Neural cell (in vitro differentiated cells): ENCODE data around the gene STAU1. TPM values are rescaled to one million over a fixed set of nuclear protein-coding genes. Genes with fewer than 3 reads are reported as not detected.
"Not testable (repeated sequence)": the region's sequence is repeated elsewhere in the genome, so short reads cannot be mapped to it uniquely, and the experiment has no call there.

Experiments used
- H2AFZ ChIP-seq: fragments of 200-600, 300-800 bp; sonication (generic), shearing (Covaris generic); 2 replicates; pipeline ENCODE4 v1.6.0; 2014; ENCODE audit warnings: low read depth, mild to moderate bottlenecking, antibody characterized with exemption, low read length, moderate library complexity
- H3F3A ChIP-seq: fragments of 200-600 bp; shearing (Covaris generic); 2 replicates; pipeline ENCODE4 v1.6.1; 2016; ENCODE audit warnings: mild to moderate bottlenecking, moderate library complexity, mixed read lengths, antibody characterized with exemption, low read length; ENCODE audit not compliant: insufficient read depth, poor library complexity, severe bottlenecking
- H3K27ac ChIP-seq: fragments of 200-600, 300-800 bp; sonication (generic), shearing (Covaris generic); 2 replicates; pipeline ENCODE4 v1.5.1; 2014; ENCODE audit warnings: mild to moderate bottlenecking, low read length, moderate library complexity
- H3K27me3 ChIP-seq: fragments of 300-800, 200-600 bp; sonication (generic), shearing (Covaris generic); 2 replicates; pipeline ENCODE4 v1.6.0; 2014; ENCODE audit warnings: mild to moderate bottlenecking, low read depth, low read length, moderate library complexity; ENCODE audit not compliant: insufficient read depth
- H3K36me3 ChIP-seq: fragments of 300-800, 200-600 bp; sonication (generic), shearing (Covaris generic); 2 replicates; pipeline ENCODE4 v1.5.1; 2014; ENCODE audit warnings: mild to moderate bottlenecking, antibody characterized with exemption, low read length, moderate library complexity; ENCODE audit not compliant: insufficient read depth
- H3K4me2 ChIP-seq: fragments of 300-800, 200-600 bp; sonication (generic), shearing (Covaris generic); 2 replicates; pipeline ENCODE4 v1.6.0; 2014; ENCODE audit warnings: mild to moderate bottlenecking, low read length
- H3K4me3 ChIP-seq: fragments of 300-800, 200-600 bp; sonication (generic), shearing (Covaris generic); 2 replicates; pipeline ENCODE4 v1.5.1; 2014; ENCODE audit warnings: mild to moderate bottlenecking, low read length, moderate library complexity
- H3K79me2 ChIP-seq: fragments of 200-600 bp; shearing (Covaris generic); replicated peaks from 2 replicates; pipeline ENCODE4 v1.6.0; 2014; ENCODE audit warnings: mild to moderate bottlenecking, low read length, moderate library complexity; ENCODE audit not compliant: insufficient read depth
- H3K9ac ChIP-seq: fragments of 300-800, 200-600 bp; sonication (generic), shearing (Covaris generic); 2 replicates; pipeline ENCODE4 v1.6.1; 2016; ENCODE audit warnings: mild to moderate bottlenecking, low read length, mixed read lengths
- H3K9me2 ChIP-seq: fragments of 200-600 bp; shearing (Covaris generic); 2 replicates; pipeline ENCODE4 v1.6.1; 2016; ENCODE audit warnings: mild to moderate bottlenecking, low read length, mixed read lengths; ENCODE audit not compliant: insufficient read depth
- H3K9me3 ChIP-seq: fragments of 200-600, 300-800 bp; sonication (generic), shearing (Covaris generic); 2 replicates; pipeline ENCODE4 v1.6.1; 2016; ENCODE audit warnings: mild to moderate bottlenecking, mixed run types, low read length, moderate library complexity, mixed read lengths
- H4K20me1 ChIP-seq: fragments of 200-600 bp; shearing (Covaris generic); 2 replicates; pipeline ENCODE4 v1.6.1; 2016; ENCODE audit warnings: mild to moderate bottlenecking, mixed run types; ENCODE audit not compliant: insufficient read depth
- EP300 ChIP-seq: fragments of 450-650 bp; conservative IDR thresholded peaks from 2 replicates; pipeline ENCODE4 v1.6.1; 2014; ENCODE audit warnings: antibody characterized with exemption, mild to moderate bottlenecking, moderate library complexity; ENCODE audit not compliant: poor library complexity, severe bottlenecking
- EZH2 ChIP-seq: fragments of 200-600, 300-800 bp; shearing (Covaris generic), sonication (generic); IDR thresholded peaks from 2 replicates; pipeline ENCODE4 v1.6.1; 2014; ENCODE audit warnings: antibody characterized with exemption, low read length, borderline replicate concordance, mild to moderate bottlenecking; ENCODE audit not compliant: insufficient read depth, poor library complexity, severe bottlenecking
- MXI1 ChIP-seq: fragments of 450-650 bp; conservative IDR thresholded peaks from 2 replicates; pipeline ENCODE4 v1.6.1; 2014; ENCODE audit warnings: antibody characterized with exemption, mild to moderate bottlenecking; ENCODE audit not compliant: poor library complexity, severe bottlenecking
- POLR2AphosphoS5 ChIP-seq: IDR thresholded peaks from 2 replicates; pipeline ENCODE4 v1.6.1; 2012
- RAD21 ChIP-seq: fragments of 450-650 bp; conservative IDR thresholded peaks from 2 replicates; pipeline ENCODE4 v1.6.1; 2014; ENCODE audit warnings: antibody characterized with exemption, mild to moderate bottlenecking, moderate library complexity
- SMC3 ChIP-seq: fragments of 450-650 bp; conservative IDR thresholded peaks from 2 replicates; pipeline ENCODE4 v1.6.1; 2014; ENCODE audit warnings: antibody characterized with exemption, mild to moderate bottlenecking, moderate library complexity; ENCODE audit not compliant: poor library complexity
- TAF1 ChIP-seq: IDR thresholded peaks from 2 replicates; pipeline ENCODE4 v1.6.1; 2012; ENCODE audit warnings: low read depth
- polyA plus RNA-seq: library from polyadenylated mRNA; depleted of rRNA; stranded (reverse); fragments of >200 nt; gene quantifications from 2 replicates; pipeline ENCODE4 v1.2.3, GENCODE V29; 2014
- TF ChIP-seq, protein P1 (sequence below): fragments of 450-650 bp; IDR thresholded peaks from 2 replicates; pipeline ENCODE4 v1.5.1; 2014; ENCODE audit warnings: antibody characterized with exemption, mild to moderate bottlenecking, moderate library complexity; ENCODE audit not compliant: poor library complexity, severe bottlenecking
- TF ChIP-seq, protein P2 (sequence below): IDR thresholded peaks from 2 replicates; pipeline ENCODE4 v1.6.1; 2012; ENCODE audit warnings: borderline replicate concordance

STAU1 gene
- polyA plus RNA-seq, 1 donor from 2014 or later, result 43.1 TPM

DNA sequence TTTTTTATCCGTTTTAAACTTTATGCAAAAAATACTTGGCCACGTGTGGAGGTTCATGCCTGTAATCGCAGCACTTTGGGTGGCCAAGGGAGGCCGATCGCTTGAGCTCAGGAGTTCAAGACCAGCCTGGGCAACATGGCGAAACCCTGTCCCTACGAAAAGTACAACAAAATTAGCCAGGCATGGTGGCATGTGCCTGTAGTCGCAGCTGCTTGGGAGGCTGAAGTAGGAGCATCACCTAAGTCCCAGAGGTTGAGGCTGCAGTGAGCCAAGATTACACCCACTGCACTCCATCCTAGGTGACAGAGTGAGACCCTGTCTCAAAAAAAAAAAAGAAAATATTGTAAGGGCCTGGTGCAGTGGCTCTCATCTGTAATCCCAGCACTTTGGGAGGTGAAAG lies 97.0 kb downstream of the STAU1 start:
- Histone ChIP-seq H3K27me3 (no peaks in the 10 kb centered on the region), H3K36me3 (peaks cover 3% of the 10 kb centered on the region), H3K9me2 (no peaks in the 10 kb centered on the region), H3K79me2 (no peaks in the 10 kb centered on the region), H3F3A (no peaks in the 10 kb centered on the region), H4K20me1 (no peaks in the 10 kb centered on the region), H3K4me3 (no peak overlapping the region), H2AFZ (no peak overlapping the region), H3K9me3 (no peaks in the 10 kb centered on the region), H3K9ac (no peak overlapping the region), H3K27ac (no peak overlapping the region), H3K4me2 (no peak overlapping the region)
- TF ChIP-seq, protein P1, sequence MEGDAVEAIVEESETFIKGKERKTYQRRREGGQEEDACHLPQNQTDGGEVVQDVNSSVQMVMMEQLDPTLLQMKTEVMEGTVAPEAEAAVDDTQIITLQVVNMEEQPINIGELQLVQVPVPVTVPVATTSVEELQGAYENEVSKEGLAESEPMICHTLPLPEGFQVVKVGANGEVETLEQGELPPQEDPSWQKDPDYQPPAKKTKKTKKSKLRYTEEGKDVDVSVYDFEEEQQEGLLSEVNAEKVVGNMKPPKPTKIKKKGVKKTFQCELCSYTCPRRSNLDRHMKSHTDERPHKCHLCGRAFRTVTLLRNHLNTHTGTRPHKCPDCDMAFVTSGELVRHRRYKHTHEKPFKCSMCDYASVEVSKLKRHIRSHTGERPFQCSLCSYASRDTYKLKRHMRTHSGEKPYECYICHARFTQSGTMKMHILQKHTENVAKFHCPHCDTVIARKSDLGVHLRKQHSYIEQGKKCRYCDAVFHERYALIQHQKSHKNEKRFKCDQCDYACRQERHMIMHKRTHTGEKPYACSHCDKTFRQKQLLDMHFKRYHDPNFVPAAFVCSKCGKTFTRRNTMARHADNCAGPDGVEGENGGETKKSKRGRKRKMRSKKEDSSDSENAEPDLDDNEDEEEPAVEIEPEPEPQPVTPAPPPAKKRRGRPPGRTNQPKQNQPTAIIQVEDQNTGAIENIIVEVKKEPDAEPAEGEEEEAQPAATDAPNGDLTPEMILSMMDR, result no peak
- TF ChIP-seq SMC3 (no peak), EP300 (no peak), MXI1 (no peak)

DNA sequence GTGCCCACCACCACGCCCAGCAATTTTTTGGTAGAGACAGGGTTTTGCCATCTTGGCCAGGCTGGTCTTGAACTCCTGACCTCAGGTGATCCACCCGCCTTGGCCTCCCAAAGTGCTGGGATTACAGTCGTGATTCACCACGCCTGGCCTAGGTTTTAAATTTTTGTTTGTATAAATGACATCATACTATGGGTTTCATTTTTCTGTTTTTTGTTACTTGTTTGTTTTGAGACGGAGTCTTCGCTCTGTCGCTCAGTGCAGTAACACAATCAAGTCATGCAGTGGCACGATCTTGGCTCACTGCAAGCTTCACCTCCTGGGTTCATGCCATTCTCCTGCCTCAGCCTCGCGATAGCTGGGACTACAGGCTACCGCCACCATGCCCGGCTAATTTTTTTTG lies 105.8 kb downstream of the STAU1 start:
- not testable (repeated sequence) for H3K27me3 ChIP-seq, H2AFZ ChIP-seq, H3K9ac ChIP-seq, H3K79me2 ChIP-seq, H3K9me2 ChIP-seq, H3K27ac ChIP-seq, H3K9me3 ChIP-seq, H3F3A ChIP-seq, H4K20me1 ChIP-seq, H3K4me2 ChIP-seq, H3K4me3 ChIP-seq, H3K36me3 ChIP-seq

DNA sequence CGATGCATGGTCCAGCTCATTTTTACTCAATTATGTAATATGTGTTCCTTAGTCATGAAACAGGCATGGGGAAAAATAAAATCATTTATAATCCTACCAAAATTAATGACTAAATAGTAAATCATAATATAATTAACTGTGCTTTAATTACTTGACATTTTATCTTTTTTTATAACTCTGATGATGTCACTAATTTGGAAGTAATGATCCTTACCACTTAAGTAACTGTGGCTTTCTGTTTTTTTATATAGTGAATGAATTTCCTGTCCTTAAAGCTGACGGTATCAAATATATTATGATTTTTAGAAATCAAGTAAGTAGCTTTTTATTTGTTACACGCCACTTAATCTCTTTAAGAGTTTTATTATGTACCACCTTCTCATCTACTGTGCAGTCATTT lies 109.8 kb downstream of the STAU1 start:
- Histone ChIP-seq H3K27ac (no peak overlapping the region), H4K20me1 (no peaks in the 10 kb centered on the region), H3K27me3 (no peaks in the 10 kb centered on the region), H3K9ac (no peak overlapping the region), H3K4me2 (no peak overlapping the region), H3K36me3 (peaks cover 6% of the 10 kb centered on the region), H3F3A (no peaks in the 10 kb centered on the region), H3K9me3 (no peaks in the 10 kb centered on the region), H3K79me2 (no peaks in the 10 kb centered on the region), H3K4me3 (no peak overlapping the region), H2AFZ (no peak overlapping the region), H3K9me2 (no peaks in the 10 kb centered on the region)
- no peak for TF ChIP-seq EZH2
- no peak for TF ChIP-seq MXI1
- no peak for TF ChIP-seq SMC3
- no peak for TF ChIP-seq TAF1
- TF ChIP-seq RAD21, result no peak
- TF ChIP-seq, protein P2, sequence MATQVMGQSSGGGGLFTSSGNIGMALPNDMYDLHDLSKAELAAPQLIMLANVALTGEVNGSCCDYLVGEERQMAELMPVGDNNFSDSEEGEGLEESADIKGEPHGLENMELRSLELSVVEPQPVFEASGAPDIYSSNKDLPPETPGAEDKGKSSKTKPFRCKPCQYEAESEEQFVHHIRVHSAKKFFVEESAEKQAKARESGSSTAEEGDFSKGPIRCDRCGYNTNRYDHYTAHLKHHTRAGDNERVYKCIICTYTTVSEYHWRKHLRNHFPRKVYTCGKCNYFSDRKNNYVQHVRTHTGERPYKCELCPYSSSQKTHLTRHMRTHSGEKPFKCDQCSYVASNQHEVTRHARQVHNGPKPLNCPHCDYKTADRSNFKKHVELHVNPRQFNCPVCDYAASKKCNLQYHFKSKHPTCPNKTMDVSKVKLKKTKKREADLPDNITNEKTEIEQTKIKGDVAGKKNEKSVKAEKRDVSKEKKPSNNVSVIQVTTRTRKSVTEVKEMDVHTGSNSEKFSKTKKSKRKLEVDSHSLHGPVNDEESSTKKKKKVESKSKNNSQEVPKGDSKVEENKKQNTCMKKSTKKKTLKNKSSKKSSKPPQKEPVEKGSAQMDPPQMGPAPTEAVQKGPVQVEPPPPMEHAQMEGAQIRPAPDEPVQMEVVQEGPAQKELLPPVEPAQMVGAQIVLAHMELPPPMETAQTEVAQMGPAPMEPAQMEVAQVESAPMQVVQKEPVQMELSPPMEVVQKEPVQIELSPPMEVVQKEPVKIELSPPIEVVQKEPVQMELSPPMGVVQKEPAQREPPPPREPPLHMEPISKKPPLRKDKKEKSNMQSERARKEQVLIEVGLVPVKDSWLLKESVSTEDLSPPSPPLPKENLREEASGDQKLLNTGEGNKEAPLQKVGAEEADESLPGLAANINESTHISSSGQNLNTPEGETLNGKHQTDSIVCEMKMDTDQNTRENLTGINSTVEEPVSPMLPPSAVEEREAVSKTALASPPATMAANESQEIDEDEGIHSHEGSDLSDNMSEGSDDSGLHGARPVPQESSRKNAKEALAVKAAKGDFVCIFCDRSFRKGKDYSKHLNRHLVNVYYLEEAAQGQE, result no peak
- TF ChIP-seq EP300, result no peak
- TF ChIP-seq, protein P1, result no peak
- no peak for TF ChIP-seq POLR2AphosphoS5
